Stimulated activated CD4-positive, alpha-beta T cell treated with anti-CD3 and anti-CD28 coated beads, Interleukin-4, amount 100 ng/mL, for 24 hours (primary cell): Measurements from ENCODE around the gene SEMA5A.

Experiments used
- DNase-seq: peaks from one replicate; pipeline ENCODE4 v3.0.0-alpha.2; 2020

Gene SEMA5A

DNA sequence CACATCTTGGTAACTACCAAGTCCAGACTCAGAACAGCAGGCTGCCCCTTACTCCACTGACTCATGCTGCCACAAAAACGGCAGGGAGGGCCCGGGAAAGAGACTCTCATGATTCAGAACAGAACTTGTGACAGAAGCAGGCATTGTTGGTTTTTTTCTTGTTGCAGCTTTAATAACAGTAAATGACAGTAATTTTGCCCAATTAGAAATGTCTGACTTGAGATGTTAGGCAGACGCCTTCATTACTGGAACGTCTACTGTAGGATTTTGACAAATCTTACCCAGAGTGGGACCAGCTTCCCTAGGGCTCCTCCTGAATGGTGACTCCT, 77.9 kb downstream of the SEMA5A start:
- no peak for DNase-seq

DNA sequence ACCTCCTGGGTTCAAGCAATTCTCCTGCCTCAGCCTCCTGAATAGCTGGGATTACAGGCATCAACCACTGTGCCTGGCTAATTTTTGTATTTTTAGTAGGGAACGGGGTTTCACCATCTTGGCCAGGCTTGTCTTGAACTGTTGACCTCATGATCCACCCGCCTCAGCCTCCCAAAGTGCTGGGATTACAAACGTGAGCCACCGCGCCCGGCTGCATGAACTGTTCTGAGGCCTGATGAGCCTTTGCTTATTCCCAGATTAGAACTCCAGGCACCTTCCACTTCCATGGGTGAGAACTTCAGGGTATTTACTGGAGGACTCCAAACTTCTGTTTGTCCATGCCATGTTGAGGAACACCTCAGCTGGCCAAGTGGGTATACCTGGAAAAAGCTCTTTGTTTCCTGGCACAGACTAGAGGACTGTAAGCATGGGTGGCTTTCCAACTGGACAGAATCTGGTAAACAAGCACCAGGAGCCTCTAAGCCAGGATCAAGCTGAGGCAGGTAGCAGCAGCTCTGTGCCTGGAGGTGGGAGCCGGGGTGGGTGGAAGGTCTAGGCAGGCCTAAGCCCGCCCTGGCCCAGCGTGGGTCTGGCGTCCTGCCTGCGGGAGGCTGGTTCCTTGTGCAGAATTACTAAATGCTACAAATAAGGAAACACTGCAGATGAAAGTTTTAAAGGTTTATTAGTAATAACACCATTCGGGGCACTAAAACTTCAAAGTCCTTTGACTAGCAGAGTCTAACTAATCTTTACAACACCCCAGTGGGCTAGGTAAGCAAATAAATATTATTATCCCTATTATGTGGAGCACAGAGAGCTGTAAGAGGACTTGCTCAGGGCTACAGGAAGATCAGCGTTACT, 78.4 kb downstream of the SEMA5A start:
- no peak for DNase-seq

DNA sequence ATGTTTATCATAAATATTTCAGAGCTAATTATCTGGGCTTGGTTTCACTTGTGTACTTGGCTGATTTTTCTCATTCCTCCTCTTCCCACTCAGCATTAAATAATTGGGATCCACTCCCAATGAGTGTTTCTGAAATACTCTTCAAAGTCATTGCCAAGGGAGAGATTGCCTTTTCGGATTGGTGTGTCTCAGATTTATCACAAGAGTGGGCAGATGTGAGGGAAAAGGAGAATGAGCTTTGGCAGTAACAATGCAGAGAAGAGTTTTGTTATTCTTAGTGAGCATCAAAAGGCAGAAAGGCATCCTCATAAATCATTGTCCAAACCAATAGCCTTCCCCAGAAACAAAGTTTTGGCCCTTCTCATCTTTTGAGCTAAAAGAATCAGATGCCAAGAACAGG, 79.2 kb downstream of the SEMA5A start:
- no peak for DNase-seq

DNA sequence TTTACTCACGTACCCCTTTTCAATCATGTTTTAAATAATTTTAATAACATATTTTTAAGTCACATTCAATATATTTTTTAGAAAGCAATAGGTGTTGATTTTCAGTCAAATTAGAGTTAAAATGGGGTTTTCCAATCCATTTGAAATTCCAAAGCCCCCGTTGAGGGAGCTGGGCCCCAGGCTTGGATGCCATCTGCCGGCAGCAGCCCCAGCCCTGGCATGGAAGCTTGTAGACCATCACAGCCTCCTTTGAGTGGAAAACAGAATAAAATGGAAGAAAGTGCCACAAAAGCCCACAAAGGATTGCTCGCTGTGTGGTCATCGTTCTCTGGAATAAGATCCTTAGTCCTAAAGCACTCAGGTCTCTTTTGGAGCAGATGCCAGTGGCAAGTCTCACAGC, 81.4 kb downstream of the SEMA5A start:
- DNase-seq, result no peak

DNA sequence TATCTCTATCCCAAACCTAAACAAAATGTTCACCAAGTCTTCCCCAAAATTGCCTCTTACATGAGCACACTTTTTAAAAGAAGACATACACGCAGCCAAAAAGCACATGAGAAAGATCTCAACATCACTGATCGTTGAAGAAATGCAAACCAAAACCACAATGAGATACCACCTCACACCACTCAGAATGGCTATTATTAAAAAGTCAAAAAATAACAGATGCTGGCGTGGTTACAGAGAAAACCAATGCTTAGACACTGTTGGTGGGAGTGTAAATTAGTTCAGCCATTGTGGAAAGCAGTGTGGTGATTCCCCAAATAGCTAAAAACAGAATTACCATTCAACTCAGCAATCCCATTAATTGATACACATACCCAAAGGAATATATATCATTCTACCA, 83.8 kb downstream of the SEMA5A start:
- DNase-seq, result no peak

DNA sequence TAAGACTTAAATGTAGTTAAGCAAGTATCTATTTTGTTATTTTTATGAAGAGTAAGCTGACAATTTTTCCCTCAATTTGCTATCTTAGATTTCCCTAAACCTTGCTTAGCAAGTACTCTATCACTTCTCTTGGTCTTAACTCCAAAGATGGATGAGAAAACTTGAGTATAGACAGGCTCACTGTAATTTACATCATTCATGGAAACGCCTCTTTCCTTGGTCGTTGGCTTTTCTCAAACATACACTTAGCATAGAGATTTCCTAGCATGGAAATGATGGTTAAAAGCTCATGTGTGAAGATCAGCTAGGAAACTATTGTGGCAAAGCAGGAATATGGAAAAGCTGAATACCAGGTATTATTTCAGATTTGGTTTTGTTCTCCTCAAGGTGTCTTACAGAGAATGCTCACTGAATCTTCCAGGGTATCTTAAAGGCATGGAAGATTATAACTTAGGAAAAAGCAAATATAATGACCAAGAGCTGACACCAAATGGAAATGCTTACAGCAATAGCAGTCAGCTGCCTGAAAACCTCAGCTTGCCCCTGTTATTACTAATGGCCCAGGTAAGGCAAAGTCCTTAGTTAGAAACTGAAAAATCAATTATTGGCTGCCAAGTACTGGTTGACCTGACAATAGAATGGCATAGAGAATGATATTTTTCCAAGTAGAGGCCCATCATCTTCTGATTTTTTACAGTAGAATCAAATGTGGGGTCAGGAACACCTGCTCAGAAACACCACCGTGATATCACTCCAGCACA, 84.8 kb downstream of the SEMA5A start:
- no peak for DNase-seq

DNA sequence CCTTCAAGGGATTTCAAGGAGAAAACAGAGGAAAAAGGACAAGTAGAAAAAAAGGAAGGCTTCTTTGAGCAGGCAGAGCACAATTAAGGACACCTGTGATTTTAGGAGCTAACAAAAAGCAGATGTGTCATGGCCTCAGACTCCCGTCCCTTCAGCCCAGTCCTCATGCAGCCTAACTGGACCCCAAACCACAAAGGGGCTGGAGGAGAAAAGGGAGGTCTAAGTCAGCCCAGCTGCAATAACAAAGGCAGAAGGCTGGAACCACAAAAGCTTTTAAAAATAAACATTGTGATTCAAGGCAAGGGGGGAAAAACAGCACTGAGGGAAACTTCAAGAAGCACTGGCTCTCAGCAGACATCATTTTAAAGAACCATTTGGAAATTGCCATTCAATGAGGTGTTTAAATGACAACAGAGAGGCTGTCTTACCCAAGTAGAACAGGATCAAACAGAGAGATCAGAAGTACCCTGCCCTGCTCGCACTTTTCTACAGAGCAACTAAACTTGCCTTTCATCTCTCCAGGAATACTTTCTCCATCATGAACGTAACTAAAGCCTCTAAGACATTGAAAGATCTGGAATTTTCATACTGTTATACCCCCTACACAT, 89.3 kb downstream of the SEMA5A start:
- DNase-seq, result no peak

DNA sequence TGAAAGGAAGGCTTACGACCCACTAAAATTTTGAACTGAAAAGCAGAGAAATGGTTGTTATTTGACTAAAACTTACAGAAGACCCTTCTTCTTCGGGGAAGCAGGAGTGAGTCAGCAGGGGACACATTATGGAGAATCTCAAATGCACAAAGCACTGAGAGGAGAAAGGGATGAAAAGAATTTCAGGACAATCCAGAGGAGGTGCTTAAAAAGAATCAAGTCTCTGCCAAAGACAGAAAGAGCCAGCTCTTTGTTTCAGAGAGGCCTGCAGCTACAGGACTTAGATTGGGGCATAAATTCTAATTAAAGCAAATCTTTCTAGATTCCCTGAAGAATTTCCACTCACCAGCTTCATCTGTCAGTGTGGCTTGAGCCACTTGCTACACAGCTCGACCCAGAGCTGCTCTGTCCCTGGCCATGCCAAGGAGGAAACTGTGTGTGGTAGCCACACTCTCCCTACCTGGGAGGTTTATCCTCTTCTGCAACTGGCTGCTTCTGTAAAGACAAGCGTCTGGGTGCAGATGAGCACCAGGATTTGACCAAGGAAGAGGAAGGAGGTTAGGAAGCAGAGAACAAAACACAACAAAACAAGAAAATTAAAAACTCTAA, 89.9 kb downstream of the SEMA5A start:
- no peak for DNase-seq

DNA sequence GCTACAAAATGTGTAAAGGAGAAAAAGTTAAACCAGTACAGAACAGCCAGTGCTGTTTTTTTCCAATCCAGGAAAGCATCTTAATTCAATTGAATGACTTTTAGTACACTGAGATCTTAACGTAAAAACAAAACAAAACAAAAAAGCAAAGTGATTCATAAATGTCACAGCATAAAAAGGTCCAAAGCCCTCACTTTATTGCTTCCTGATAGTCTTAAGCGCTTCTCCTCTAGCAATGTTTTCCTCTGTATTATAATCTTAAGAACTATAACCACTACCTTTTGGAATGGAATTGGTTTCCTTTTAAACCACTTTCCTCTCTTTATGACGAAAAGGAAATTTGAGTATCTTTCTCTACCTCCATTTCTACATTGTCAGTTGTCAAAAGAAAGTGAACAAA, 91.4 kb downstream of the SEMA5A start:
- DNase-seq, result no peak

DNA sequence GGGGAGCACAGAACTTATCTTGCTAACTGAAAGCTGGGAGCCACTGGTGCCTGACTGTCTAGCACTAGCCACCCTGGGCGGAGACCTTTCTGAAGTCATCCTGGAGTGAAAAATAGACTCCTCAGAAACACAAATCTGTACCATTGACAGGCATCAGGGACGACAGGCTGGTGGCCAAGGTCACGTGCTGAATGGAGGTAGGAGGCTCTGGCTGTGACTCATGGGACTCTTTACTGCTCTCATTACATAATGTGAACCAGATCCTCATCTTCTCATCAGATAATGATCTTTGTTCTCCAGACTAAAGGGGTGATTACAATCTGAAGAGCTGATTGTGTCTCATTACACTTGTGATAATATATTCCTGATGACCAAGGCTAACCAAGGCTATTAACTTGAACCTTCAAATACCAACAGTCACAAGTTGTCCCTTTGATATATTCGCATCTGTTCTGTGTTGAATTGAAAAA, 91.8 kb downstream of the SEMA5A start:
- no peak for DNase-seq

DNA sequence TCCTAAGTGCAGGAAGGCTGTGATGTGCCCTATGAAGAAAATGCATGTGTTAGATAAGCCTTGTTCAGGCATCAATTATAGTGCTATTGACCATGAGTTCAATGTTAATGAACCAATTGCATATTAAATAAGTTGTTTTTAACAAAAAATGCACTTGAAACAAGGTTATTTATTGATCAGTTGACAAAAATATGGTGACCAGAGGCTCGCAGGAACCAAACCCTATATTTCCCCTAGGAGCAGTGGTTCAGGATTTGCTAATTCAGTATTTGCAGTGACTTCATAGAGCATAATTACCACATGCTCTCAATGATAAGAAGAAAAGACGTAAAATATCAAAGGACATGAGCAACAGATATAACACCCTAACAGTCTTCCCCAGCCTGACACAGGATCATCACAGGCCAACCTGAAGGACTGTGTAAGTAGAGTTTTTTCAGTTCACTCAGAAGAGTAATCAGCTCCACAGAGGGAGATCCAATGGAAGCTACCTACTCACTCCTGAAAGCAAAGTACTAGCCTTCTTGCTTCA, 92.3 kb downstream of the SEMA5A start:
- no peak for DNase-seq

DNA sequence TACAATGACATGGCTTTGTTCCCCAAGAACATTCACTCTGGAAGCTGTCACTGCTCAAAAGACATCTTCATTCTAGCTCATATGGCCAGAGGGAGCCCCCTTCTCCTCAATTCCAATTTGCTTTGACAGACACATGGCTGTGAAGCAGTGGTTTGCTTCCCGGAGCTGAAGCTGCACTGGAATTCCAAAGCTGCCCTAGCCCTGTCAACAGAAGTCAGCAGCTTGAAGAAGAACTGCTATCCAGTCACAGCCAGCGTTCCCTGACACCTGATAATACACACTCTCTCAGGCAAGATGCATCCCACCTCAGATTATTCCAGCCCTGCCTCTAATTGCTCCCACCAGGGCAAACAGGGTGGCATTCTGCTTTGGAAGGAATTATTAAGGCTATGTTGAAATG, 93.7 kb downstream of the SEMA5A start:
- DNase-seq, result no peak

DNA sequence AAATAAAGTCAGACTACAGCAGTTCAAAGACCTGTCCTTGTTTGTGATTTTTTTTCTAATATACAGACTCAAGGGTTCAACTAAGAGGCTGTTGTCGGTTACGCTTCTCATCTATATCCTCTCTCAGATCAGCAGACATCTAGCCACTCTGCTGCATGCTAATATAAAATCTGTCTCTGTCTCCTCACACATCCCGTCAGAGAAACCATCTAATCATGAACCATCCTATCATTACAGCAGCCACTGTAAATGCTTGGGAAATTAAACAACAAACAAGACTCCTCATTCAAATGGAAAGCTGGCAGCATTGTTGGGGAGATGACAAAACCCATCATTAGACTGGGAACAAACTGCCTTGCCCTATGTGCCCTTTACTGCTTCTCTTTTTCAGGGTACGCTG, 94.8 kb downstream of the SEMA5A start:
- no peak for DNase-seq

DNA sequence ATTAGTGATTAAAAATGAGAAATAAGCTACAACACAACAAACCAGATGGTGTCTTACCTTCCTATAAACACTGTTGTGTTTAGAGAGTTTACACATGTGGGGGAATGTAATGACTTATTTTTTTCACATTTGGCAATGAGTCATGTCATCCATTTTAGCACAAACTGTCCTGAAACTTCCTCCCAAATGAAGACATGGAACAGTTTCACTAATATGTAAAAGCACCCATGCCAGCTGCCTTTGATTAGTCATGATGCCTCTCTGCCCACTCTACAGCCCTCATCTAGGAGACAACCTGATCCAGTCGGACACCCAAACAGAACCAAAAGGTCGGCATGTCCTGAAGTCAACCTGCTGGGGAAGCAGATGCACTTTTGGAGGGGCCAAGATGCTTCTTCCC, 98.2 kb downstream of the SEMA5A start:
- DNase-seq, result no peak

DNA sequence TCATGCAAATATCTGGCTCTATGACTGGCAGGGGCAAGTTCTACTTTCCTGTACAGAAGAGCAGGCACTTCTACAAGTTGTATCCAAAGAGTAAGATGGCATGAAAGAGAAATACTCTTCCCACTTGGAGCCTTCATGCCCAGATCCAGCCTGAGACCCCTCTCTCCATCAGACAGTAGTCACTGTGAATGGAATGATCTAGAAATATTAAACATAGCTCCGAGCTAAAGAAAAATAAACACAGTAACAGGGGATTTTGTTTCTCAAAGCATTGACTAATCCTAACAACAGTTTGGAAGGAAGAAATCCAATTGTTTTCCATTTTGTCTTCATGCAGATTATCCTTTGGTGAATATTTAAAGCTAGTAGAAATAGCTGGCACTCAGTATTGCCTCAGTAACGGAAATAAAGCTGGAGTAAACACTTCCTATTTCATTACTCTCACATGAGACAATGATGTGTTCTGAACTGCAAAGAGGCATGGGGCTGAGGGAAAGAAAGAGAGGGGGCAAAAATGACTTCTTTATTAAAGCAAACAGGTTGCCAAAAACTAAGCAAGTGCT, 100.0 kb downstream of the SEMA5A start:
- DNase-seq, result no peak

DNA sequence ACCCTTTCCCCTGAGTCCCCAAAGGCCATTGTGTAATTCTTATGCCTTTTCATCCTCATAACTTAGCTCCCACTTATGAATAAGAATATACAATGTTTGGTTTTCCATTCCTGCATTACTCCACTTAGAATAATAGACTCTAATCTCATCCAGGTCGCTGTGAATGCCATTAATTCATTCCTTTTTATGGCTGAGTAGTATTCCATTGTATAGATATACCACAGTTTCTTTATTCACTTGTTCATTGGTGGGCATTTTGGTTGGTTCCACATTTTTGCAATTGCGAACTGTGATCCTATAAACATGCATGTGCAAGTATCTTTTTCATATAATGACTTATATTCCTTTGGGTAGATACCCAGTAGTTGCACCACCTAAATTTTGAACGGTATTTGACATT, 101.5 kb downstream of the SEMA5A start:
- no peak for DNase-seq

DNA sequence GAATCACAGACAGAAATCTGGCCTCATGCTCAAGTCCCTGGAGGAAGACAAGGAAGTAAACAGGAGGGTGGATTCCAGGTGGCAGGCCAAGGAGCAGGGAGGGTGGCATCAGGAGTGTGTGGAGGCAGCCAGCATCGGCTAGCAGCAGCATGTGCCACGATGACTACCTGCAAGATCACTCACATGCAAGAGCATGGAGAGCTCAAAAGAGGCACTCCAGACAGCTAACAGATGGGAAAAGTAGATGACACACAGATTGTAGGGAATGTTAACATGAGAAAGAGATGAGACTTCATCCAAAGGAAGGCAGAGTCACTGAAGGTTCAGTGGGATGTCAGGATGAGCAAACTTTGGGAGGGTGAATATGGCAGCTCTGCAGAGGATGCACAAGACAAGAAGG, 104.3 kb downstream of the SEMA5A start:
- no peak for DNase-seq

DNA sequence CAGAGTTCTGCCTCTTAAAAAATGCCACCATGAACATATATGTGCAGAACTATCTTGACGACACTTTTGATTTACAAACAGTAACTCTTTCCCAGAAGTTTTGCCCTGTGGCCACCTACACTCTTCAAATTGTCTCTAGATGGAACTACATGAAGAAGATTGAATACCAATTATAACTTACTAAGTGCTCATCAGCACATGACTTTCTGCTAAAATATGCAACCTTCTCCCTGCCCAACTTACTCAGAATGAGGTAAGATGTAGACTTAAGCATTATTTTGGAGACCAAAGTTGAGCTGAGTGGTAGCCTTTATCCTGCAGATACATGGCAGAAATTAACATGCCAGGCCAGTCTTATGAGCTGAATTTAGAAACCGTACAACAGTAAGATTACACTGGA, 105.4 kb downstream of the SEMA5A start:
- no peak for DNase-seq

DNA sequence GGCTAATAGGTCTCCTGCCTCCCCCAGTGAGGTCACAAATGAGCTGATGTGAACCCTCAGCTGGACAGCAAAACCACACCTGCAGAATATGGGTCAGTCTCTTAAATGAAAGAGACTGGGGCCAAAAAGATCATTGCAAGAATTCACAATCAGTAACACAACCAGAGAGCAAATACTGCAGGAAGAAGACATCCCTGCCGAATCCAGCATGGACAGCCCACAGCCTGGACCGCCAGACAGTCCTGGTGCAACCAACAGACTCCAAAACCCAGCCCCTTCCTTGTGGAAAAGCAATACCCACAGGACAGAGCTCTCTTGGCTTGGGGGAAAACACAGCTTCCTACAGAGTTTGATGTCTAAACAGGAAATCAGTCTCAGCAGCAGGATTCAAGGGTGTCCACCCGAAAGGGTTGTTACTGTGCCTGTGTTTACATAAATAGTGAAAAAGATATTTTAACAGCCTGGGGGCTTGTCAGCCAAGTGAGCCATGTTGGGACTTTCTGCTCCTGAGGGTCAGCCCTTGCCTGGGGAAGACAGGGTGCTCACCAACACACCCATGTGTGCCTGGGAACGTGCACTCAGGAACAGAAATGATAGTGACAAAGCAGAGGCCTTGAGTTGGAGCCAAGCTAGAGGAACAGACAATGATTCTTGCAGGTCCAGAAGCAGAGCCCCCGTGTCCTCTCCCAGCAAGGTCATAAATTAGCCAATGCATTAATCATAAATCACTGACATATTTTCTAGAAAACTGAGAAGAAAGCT, 106.2 kb downstream of the SEMA5A start:
- DNase-seq, result no peak

DNA sequence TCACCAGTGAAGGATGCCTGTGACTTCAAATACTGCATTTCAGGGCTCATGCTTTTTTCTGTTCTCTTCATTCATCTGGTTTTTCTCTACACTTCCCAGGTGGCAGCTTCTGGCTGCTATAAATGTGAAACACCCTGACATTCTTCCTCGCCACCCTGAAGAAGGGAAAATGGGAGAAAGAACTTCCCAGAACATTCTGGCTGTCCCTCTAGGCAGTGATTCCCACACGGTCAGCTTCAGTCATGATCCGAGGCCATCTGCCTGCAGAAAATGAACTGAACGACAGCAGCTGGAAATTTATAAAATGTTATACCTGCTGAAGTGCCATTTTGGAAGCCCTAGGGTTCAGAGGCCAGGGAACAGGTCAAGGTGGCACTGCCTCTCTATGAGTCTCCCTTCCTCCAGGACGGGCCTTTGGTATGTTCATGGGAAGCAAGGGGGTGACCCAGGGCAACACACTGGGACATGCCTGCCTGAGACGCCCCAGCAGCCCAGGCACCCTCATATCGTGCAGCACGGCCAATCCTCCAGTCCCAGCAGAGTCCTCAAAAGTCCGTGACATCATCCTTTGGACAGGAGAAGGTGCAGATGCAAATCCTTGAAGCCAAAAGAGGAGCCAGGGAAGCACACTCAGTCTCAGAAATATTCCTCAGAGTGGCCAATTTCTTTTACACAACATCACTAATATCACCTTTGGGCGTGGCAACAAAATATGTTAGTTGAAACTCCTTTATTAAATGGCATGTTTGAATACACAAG, 107.1 kb downstream of the SEMA5A start:
- no peak for DNase-seq

DNA sequence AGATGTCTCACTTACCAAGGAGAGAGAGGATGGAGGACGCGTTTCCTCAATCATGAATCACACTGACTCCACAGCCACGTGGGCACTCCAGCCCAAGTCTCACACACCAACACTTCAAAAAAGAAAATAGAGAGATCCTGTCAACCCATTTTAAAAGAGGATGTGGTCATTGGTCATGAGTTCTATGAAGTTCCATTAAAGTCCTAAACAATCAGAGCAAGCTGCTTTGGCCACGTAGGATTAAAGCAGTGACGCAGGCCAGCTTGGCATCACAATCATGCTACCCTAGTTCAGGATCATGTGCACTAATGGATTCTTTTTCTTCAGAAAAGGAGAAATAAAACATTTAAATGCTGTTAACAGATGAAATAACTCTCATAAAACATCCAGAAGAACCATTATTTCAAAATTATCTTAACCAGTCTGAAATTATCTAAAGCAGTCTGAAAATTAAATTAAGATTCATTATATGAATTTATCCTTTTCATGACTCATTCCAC, 108.1 kb downstream of the SEMA5A start:
- no peak for DNase-seq
